Measurements from ENCODE around the gene FZD7.

DNA sequence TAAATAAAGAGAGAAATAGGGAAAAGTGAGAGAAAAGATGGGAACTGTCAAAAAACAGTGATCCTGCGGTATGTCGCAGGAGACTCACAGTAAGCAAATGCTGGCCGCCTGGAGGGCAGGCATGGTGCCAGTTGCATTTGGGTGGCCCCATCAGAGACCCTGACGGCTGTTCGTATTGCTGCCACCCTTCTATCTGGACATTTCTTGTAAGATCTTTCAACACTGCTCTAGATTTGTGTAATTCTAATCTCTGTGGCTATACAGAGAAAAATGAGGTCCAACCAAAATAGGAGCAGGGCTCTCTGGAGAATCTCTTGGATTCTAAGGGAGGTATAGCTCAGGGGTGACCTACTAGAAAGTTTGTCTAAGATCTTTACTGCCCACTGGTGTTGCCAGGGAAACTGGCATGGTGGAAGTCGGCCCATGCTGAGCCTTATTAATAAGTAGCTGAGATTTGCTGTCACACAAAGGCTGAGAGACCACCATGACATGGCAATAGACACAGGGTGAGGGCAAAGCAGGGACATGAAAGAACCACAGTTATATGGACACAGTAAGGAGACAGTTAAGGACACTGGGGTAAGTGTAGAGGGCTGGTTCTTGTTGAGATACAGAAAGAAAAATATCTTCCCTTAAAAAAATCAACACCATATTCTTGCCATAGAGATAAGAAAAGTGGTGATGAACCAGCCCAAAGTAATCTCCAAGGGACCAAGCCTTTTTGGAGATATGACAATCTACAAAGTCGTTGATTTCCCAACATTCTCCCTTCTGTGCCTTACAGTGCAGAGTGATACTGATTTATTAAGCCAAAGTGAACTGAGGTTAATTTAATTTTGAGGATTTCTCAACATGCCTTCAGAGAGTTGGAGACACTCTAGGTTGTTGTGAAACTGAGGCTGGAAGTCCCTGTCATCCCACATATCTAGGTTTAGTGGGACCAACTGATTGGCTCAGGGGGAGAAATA is 26.4 kb upstream of the FZD7 start:
- TF ChIP-seq POLR2A (IDR thresholded peaks at IDR 0.05; ENCODE audit: low read length) (no peak), GATA1 (IDR thresholded peaks at IDR 0.05; ENCODE audit: low read depth, low read length) (no peak)

Data from erythroblast (primary cell).